Keratinocyte (primary cell): ENCODE measurements around the gene PARK7.

Source experiments
- CTCF ChIP-seq, 3 experiments: IDR thresholded peaks in 1 of 3; conservative IDR thresholded peaks in 1 of 3; optimal IDR thresholded peaks in 1 of 3; 2 replicates in 2 of 3; 3 replicates in 1 of 3; pipeline versions ENCODE3 to v1.5.1; 2011; ENCODE audit warnings: low read length in 3 of 3, mild to moderate bottlenecking in 3 of 3, moderate library complexity in 2 of 3, control low read depth in 1 of 3, inconsistent platforms in 1 of 3; ENCODE audit not compliant: insufficient read depth in 2 of 3; ENCODE audit errors: extremely low read depth in 1 of 3
- EZH2 ChIP-seq: IDR thresholded peaks from one replicate; pipeline ENCODE4 v1.6.1; 2012; ENCODE audit warnings: inconsistent platforms, mild to moderate bottlenecking, low read length, moderate library complexity

DNA sequence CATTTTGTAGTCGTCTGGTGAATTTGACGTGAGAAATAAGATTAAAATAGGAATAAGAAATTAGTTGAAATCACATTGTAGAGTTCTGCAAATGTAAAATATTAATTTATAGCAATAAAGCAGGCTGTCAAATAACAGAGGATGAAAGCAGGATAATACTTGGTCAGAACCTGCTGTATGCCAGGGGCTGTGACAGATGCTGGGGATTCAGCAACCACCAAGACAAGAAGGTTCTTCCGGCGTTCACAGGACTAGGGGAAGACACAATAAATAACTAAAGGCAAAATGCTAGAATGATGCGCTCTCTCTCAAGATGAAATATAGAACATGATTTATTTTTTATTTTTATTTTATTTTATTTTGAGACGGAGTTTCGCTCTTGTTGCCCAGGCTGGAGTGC lies 6.8 kb upstream of the PARK7 start:
- TF ChIP-seq CTCF (optimal IDR thresholded peaks at IDR 0.05 in 1 of 3, IDR thresholded peaks at IDR 0.05 in 1 of 3, conservative IDR thresholded peaks at IDR 0.05 in 1 of 3; ENCODE audit: extremely low read depth in 1 of 3, insufficient read depth in 2 of 3, low read length in 3 of 3), result no peak
- no peak for TF ChIP-seq EZH2
